GM23338 (cell line): ENCODE results near the gene BNC2.
A peak's percentile ranks its signal among the peaks of the same experiment; 100 is the strongest.

Experiments
- CREB1 ChIP-seq: fragments of 250-450 bp; sonication (Bioruptor Pico); IDR thresholded peaks from 2 replicates; pipeline ENCODE4 v1.5.0; 2020; ENCODE audit warnings: low read depth, mild to moderate bottlenecking, moderate library complexity
- EZH2 ChIP-seq: fragments of 200-600 bp; sonication (generic); IDR thresholded peaks from one replicate; pipeline ENCODE4 v1.8.0; 2017; ENCODE audit warnings: antibody characterized with exemption, mild to moderate bottlenecking, low read depth; ENCODE audit not compliant: unreplicated experiment
- EZH2phosphoT487 ChIP-seq: fragments of 200-600 bp; sonication (generic); IDR thresholded peaks from one replicate; pipeline ENCODE4 v1.8.1; 2018; ENCODE audit warnings: antibody characterized with exemption; ENCODE audit not compliant: unreplicated experiment
- JUNB ChIP-seq: IDR thresholded peaks from one replicate; pipeline ENCODE4 v1.6.1; 2016; ENCODE audit warnings: antibody characterized with exemption; ENCODE audit not compliant: unreplicated experiment
- NANOG ChIP-seq: IDR thresholded peaks from 2 replicates; pipeline ENCODE4 v1.6.1; 2016; ENCODE audit warnings: antibody characterized with exemption, borderline replicate concordance
- POLR2AphosphoS5 ChIP-seq: IDR thresholded peaks from 2 replicates; pipeline ENCODE4 v1.6.1; 2016; ENCODE audit warnings: antibody characterized with exemption, low read depth
- TF ChIP-seq, protein P1 (sequence below), 2 experiments: fragments of 200-600 bp in 1 of 2; sonication (generic) in 1 of 2; conservative IDR thresholded peaks; 2 replicates each; pipeline versions ENCODE4 v1.5.1 to v1.6.1; 2016 to 2017; ENCODE audit warnings: antibody characterized with exemption in 2 of 2, low read depth in 2 of 2, mild to moderate bottlenecking in 2 of 2, moderate library complexity in 1 of 2
- TF ChIP-seq, protein P2 (sequence below): IDR thresholded peaks from one replicate; pipeline ENCODE4 v1.6.1; 2018; ENCODE audit warnings: antibody characterized with exemption; ENCODE audit not compliant: unreplicated experiment
- TF ChIP-seq, protein P3 (sequence below): fragments of 250-450 bp; sonication (Bioruptor Pico); IDR thresholded peaks from 2 replicates; pipeline ENCODE4 v1.5.0; 2020; ENCODE audit warnings: mild to moderate bottlenecking, moderate library complexity
- TF ChIP-seq, protein P4 (sequence below): IDR thresholded peaks from 2 replicates; pipeline ENCODE4 v1.6.1; 2016; ENCODE audit warnings: antibody characterized with exemption

DNA sequence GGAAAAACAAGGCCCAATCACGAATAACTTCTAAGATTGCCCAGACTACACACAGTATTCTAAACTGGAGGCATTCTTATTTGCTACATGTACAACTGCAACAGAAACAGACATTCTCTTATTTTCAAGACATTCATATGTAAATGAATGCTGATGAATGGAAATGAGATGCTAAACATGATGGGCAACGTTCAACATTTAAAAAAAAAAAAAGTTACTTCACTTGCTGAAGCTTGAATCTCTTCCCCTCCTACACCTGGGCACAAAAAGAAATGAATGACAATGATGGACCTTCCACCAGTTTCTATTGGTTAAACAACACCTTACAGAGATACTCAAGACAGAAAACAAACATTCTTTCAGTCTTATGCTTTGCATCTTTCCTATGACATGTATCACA is 160.5 kb downstream of the BNC2 start:
- TF ChIP-seq, protein P1, sequence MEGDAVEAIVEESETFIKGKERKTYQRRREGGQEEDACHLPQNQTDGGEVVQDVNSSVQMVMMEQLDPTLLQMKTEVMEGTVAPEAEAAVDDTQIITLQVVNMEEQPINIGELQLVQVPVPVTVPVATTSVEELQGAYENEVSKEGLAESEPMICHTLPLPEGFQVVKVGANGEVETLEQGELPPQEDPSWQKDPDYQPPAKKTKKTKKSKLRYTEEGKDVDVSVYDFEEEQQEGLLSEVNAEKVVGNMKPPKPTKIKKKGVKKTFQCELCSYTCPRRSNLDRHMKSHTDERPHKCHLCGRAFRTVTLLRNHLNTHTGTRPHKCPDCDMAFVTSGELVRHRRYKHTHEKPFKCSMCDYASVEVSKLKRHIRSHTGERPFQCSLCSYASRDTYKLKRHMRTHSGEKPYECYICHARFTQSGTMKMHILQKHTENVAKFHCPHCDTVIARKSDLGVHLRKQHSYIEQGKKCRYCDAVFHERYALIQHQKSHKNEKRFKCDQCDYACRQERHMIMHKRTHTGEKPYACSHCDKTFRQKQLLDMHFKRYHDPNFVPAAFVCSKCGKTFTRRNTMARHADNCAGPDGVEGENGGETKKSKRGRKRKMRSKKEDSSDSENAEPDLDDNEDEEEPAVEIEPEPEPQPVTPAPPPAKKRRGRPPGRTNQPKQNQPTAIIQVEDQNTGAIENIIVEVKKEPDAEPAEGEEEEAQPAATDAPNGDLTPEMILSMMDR (conservative IDR thresholded peaks at IDR 0.05; ENCODE audit: low read depth in 2 of 2), result no peak
- TF ChIP-seq, protein P2, sequence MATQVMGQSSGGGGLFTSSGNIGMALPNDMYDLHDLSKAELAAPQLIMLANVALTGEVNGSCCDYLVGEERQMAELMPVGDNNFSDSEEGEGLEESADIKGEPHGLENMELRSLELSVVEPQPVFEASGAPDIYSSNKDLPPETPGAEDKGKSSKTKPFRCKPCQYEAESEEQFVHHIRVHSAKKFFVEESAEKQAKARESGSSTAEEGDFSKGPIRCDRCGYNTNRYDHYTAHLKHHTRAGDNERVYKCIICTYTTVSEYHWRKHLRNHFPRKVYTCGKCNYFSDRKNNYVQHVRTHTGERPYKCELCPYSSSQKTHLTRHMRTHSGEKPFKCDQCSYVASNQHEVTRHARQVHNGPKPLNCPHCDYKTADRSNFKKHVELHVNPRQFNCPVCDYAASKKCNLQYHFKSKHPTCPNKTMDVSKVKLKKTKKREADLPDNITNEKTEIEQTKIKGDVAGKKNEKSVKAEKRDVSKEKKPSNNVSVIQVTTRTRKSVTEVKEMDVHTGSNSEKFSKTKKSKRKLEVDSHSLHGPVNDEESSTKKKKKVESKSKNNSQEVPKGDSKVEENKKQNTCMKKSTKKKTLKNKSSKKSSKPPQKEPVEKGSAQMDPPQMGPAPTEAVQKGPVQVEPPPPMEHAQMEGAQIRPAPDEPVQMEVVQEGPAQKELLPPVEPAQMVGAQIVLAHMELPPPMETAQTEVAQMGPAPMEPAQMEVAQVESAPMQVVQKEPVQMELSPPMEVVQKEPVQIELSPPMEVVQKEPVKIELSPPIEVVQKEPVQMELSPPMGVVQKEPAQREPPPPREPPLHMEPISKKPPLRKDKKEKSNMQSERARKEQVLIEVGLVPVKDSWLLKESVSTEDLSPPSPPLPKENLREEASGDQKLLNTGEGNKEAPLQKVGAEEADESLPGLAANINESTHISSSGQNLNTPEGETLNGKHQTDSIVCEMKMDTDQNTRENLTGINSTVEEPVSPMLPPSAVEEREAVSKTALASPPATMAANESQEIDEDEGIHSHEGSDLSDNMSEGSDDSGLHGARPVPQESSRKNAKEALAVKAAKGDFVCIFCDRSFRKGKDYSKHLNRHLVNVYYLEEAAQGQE, result no peak
- TF ChIP-seq POLR2AphosphoS5 (no peak), EZH2 (no peak), EZH2phosphoT487 (no peak), CREB1 (no peak), JUNB (no peak), NANOG (peak; percentile 76)
- TF ChIP-seq, protein P3, sequence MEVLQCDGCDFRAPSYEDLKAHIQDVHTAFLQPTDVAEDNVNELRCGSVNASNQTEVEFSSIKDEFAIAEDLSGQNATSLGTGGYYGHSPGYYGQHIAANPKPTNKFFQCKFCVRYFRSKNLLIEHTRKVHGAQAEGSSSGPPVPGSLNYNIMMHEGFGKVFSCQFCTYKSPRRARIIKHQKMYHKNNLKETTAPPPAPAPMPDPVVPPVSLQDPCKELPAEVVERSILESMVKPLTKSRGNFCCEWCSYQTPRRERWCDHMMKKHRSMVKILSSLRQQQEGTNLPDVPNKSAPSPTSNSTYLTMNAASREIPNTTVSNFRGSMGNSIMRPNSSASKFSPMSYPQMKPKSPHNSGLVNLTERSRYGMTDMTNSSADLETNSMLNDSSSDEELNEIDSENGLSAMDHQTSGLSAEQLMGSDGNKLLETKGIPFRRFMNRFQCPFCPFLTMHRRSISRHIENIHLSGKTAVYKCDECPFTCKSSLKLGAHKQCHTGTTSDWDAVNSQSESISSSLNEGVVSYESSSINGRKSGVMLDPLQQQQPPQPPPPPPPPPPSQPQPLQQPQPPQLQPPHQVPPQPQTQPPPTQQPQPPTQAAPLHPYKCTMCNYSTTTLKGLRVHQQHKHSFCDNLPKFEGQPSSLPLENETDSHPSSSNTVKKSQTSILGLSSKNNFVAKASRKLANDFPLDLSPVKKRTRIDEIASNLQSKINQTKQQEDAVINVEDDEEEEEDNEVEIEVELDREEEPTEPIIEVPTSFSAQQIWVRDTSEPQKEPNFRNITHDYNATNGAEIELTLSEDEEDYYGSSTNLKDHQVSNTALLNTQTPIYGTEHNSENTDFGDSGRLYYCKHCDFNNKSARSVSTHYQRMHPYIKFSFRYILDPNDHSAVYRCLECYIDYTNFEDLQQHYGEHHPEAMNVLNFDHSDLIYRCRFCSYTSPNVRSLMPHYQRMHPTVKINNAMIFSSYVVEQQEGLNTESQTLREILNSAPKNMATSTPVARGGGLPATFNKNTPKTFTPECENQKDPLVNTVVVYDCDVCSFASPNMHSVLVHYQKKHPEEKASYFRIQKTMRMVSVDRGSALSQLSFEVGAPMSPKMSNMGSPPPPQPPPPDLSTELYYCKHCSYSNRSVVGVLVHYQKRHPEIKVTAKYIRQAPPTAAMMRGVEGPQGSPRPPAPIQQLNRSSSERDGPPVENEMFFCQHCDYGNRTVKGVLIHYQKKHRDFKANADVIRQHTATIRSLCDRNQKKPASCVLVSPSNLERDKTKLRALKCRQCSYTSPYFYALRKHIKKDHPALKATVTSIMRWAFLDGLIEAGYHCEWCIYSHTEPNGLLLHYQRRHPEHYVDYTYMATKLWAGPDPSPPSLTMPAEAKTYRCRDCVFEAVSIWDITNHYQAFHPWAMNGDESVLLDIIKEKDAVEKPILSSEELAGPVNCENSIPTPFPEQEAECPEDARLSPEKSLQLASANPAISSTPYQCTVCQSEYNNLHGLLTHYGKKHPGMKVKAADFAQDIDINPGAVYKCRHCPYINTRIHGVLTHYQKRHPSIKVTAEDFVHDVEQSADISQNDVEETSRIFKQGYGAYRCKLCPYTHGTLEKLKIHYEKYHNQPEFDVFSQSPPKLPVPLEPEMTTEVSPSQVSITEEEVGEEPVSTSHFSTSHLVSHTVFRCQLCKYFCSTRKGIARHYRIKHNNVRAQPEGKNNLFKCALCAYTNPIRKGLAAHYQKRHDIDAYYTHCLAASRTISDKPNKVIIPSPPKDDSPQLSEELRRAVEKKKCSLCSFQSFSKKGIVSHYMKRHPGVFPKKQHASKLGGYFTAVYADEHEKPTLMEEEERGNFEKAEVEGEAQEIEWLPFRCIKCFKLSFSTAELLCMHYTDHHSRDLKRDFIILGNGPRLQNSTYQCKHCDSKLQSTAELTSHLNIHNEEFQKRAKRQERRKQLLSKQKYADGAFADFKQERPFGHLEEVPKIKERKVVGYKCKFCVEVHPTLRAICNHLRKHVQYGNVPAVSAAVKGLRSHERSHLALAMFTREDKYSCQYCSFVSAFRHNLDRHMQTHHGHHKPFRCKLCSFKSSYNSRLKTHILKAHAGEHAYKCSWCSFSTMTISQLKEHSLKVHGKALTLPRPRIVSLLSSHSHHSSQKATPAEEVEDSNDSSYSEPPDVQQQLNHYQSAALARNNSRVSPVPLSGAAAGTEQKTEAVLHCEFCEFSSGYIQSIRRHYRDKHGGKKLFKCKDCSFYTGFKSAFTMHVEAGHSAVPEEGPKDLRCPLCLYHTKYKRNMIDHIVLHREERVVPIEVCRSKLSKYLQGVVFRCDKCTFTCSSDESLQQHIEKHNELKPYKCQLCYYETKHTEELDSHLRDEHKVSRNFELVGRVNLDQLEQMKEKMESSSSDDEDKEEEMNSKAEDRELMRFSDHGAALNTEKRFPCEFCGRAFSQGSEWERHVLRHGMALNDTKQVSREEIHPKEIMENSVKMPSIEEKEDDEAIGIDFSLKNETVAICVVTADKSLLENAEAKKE (CRISPR knock-in tag), result no peak
- TF ChIP-seq, protein P4, sequence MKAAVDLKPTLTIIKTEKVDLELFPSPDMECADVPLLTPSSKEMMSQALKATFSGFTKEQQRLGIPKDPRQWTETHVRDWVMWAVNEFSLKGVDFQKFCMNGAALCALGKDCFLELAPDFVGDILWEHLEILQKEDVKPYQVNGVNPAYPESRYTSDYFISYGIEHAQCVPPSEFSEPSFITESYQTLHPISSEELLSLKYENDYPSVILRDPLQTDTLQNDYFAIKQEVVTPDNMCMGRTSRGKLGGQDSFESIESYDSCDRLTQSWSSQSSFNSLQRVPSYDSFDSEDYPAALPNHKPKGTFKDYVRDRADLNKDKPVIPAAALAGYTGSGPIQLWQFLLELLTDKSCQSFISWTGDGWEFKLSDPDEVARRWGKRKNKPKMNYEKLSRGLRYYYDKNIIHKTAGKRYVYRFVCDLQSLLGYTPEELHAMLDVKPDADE, result no peak
